ENCODE data around the gene CTXND1. TPM values are rescaled to one million over a fixed set of nuclear protein-coding genes. Genes with fewer than 3 reads are reported as not detected.

The CTXND1 gene
- total and polyA plus RNA-seq, 2 of the 13 experiments (the other 11 are each of a cell fraction or from before 2014, with no cell fraction given): 1.2 to 2.1 TPM

- no peak for TF ChIP-seq NONO (IDR thresholded peaks at IDR 0.05)
- peak; percentile 35; the same call in 1 of the 2 replicates for TF ChIP-seq NONO (CRISPR knock-in tag; conservative IDR thresholded peaks at IDR 0.05)
- TF ChIP-seq ZNF446 (CRISPR knock-in tag; IDR thresholded peaks at IDR 0.05): no peak
- TF ChIP-seq HNF4A (CRISPR knock-in tag; IDR thresholded peaks at IDR 0.05): peak; percentile 60
- TF ChIP-seq FOXO1 (CRISPR knock-in tag; IDR thresholded peaks at IDR 0.05): peak; percentile 21; the same call in 1 of the 2 replicates
- no peak for TF ChIP-seq MYPOP (CRISPR knock-in tag; IDR thresholded peaks at IDR 0.05)
- TF ChIP-seq FOXA3 (CRISPR knock-in tag; IDR thresholded peaks at IDR 0.05): peak; percentile 27; the same call in 1 of the 2 replicates
- TF ChIP-seq GATA4 (IDR thresholded peaks at IDR 0.05; ENCODE audit: borderline replicate concordance, low read depth): no peak
- peak; percentile 96 for TF ChIP-seq RAD21 (CRISPR knock-in tag; IDR thresholded peaks at IDR 0.05)
- no peak for TF ChIP-seq SRF (IDR thresholded peaks at IDR 0.05; ENCODE audit: low read depth, low read length)
- TF ChIP-seq ZNF281 (CRISPR knock-in tag; IDR thresholded peaks at IDR 0.05; ENCODE audit: borderline replicate concordance): no peak
- TF ChIP-seq ZNF614 (CRISPR knock-in tag; IDR thresholded peaks at IDR 0.05; ENCODE audit: borderline replicate concordance): no peak
- TF ChIP-seq ZNF317 (CRISPR knock-in tag; IDR thresholded peaks at IDR 0.05): no peak
- TF ChIP-seq DR1 (CRISPR knock-in tag; IDR thresholded peaks at IDR 0.05): no peak
- no peak for TF ChIP-seq ZNF564 (CRISPR knock-in tag; IDR thresholded peaks at IDR 0.05)
- no peak for TF ChIP-seq SATB2 (CRISPR knock-in tag; IDR thresholded peaks at IDR 0.05)
- 0 out of 2 replicates have a peak, but pooled peaks have one; percentile 34 for TF ChIP-seq CAMTA2 (CRISPR knock-in tag; IDR thresholded peaks at IDR 0.05; ENCODE audit: borderline replicate concordance)
- no peak for TF ChIP-seq ZNF777 (CRISPR knock-in tag; IDR thresholded peaks at IDR 0.05)
- TF ChIP-seq IKZF5 (CRISPR knock-in tag; IDR thresholded peaks at IDR 0.05): 0 out of 2 replicates have a peak, but pooled peaks have one; percentile 26
- TF ChIP-seq ZNF430 (CRISPR knock-in tag; IDR thresholded peaks at IDR 0.05): no peak
- no peak for TF ChIP-seq ZBTB7B (CRISPR knock-in tag; IDR thresholded peaks at IDR 0.05)
- TF ChIP-seq ZNF33A (CRISPR knock-in tag; IDR thresholded peaks at IDR 0.05; ENCODE audit: borderline replicate concordance): no peak
- TF ChIP-seq DBP (CRISPR knock-in tag; IDR thresholded peaks at IDR 0.05; ENCODE audit: not compliant biosample characterization): no peak
- TF ChIP-seq ZBTB26 (CRISPR knock-in tag; IDR thresholded peaks at IDR 0.05; ENCODE audit: borderline replicate concordance): no peak
Measured at GRCh38 chr15:80173022-80173759, 78.8 kb downstream of the CTXND1 start (continued).

Data from HepG2 (cell line).